B cell (primary cell): ENCODE measurements around the gene EFL1. TPM values are rescaled to one million over a fixed set of nuclear protein-coding genes. Genes with fewer than 3 reads are reported as not detected.

Source experiments
- ATAC-seq: fragments of 200-7000 bp; cut with Tn5 transposase; one replicate; pipeline ENCODE4 v1.10.0; 2021; ENCODE audit warnings: low read depth, mild to moderate bottlenecking, moderate number of reproducible peaks, moderate library complexity
- CTCF ChIA-PET: fragments of 350-600 bp; sonication (Branson Sonifier 250); formaldehyde crosslinking; loops from one replicate; lab custom pipeline; 2021; ENCODE audit warnings: antibody characterized with exemption, inconsistent platforms; lab: Charles Lee
- POLR2A ChIA-PET: fragments of 350-600 bp; sonication (Branson Sonifier 250); formaldehyde crosslinking; loops from one replicate; lab custom pipeline; 2021; ENCODE audit warnings: antibody characterized with exemption; lab: Charles Lee
- DNase-seq: peaks from one replicate; pipeline ENCODE4 v3.0.0; 2013
- H2AFZ ChIP-seq: 2 replicates; pipeline ENCODE4 v1.6.1; 2012; ENCODE audit warnings: mild to moderate bottlenecking, low read depth, low read length; ENCODE audit not compliant: insufficient read depth, poor library complexity, severe bottlenecking
- H3K27ac ChIP-seq, 2 donors: 1 replicate in 1 of 2; 2 replicates in 1 of 2; pipeline ENCODE4 v1.5.1; 2012 to 2013; ENCODE audit warnings: low read length in 2 of 2, mild to moderate bottlenecking in 2 of 2, moderate library complexity in 1 of 2
- H3K27me3 ChIP-seq, 4 experiments: fragments of 200-600 bp in 1 of 4; sonication (generic) in 1 of 4; replicated peaks in 1 of 4; 1 replicate in 2 of 4; 2 replicates in 2 of 4; pipeline versions ENCODE4 v1.6.1 to v1.7.0; 2013 to 2016; ENCODE audit warnings: low read length in 3 of 4, mild to moderate bottlenecking in 2 of 4, mixed read lengths in 1 of 4, moderate library complexity in 1 of 4; ENCODE audit not compliant: insufficient read depth in 4 of 4, control insufficient read depth in 3 of 4; ENCODE audit errors: control extremely low read depth in 1 of 4
- H3K36me3 ChIP-seq, 2 experiments: replicated peaks in 1 of 2; 1 replicate in 1 of 2; 2 replicates in 1 of 2; pipeline versions ENCODE4 v1.6.1 to v1.7.1; 2013; ENCODE audit warnings: low read length in 1 of 2; ENCODE audit not compliant: insufficient read depth in 2 of 2, control insufficient read depth in 1 of 2; ENCODE audit errors: control extremely low read depth in 1 of 2, extremely low read depth in 1 of 2
- H3K4me1 ChIP-seq, 2 donors: fragments of 200-600 bp in 1 of 2; sonication (generic) in 1 of 2; 1 replicate in 1 of 2; 2 replicates in 1 of 2; pipeline versions ENCODE4 v1.5.1 to v1.6.1; 2013 to 2017; ENCODE audit warnings: low read length in 2 of 2; ENCODE audit not compliant: control insufficient read depth in 2 of 2, insufficient read depth in 2 of 2
- H3K4me2 ChIP-seq: replicated peaks from 2 replicates; pipeline ENCODE3; 2012; ENCODE audit warnings: mild to moderate bottlenecking, low read depth, low read length; ENCODE audit not compliant: poor library complexity, severe bottlenecking
- H3K4me3 ChIP-seq, 5 experiments: fragments of 200-600 bp in 1 of 5; sonication (generic) in 1 of 5; 1 replicate in 3 of 5; 2 replicates in 2 of 5; pipeline versions ENCODE4 v1.5.1 to v1.7.0; 2011 to 2016; ENCODE audit warnings: low read length in 4 of 5, mild to moderate bottlenecking in 4 of 5, low read depth in 2 of 5, control low read depth in 1 of 5, moderate library complexity in 1 of 5; ENCODE audit not compliant: insufficient read depth in 1 of 5; ENCODE audit errors: control extremely low read depth in 1 of 5, extremely low read depth in 1 of 5
- H3K79me2 ChIP-seq: fragments of 200-600 bp; sonication (generic); one replicate; pipeline ENCODE4 v1.6.0; 2016; ENCODE audit warnings: low read length; ENCODE audit not compliant: control insufficient read depth, insufficient read depth
- H3K9ac ChIP-seq: fragments of 200-600 bp; sonication (generic); 2 replicates; pipeline ENCODE4 v1.6.1; 2017; ENCODE audit warnings: mild to moderate bottlenecking, low read length, moderate library complexity
- H3K9me3 ChIP-seq, 3 donors: one replicate each; pipeline versions ENCODE4 v1.6.1 to v1.7.1; 2013; ENCODE audit warnings: low read length in 2 of 3; ENCODE audit not compliant: control insufficient read depth in 2 of 3, insufficient read depth in 1 of 3; ENCODE audit errors: control extremely low read depth in 1 of 3
- H4K20me1 ChIP-seq: 2 replicates; pipeline ENCODE4 v1.6.0; 2012; ENCODE audit warnings: mild to moderate bottlenecking, low read length; ENCODE audit not compliant: insufficient read depth, control insufficient read depth, poor library complexity, severe bottlenecking
- H3K27ac Mint-ChIP-seq: one replicate; pipeline ENCODE4 v1.8.0; 2021; ENCODE audit warnings: mixed read lengths
- H3K27me3 Mint-ChIP-seq: one replicate; pipeline ENCODE4 v1.8.0; 2021; ENCODE audit warnings: mixed read lengths
- H3K4me1 Mint-ChIP-seq: one replicate; pipeline ENCODE4 v1.8.0; 2021; ENCODE audit warnings: mixed read lengths
- H3K4me3 Mint-ChIP-seq: one replicate; pipeline ENCODE4 v1.8.0; 2021; ENCODE audit warnings: mixed read lengths
- H3K9me3 Mint-ChIP-seq: one replicate; pipeline ENCODE4 v1.8.0; 2022; ENCODE audit warnings: mixed read lengths; ENCODE audit not compliant: insufficient read depth
- CTCF ChIP-seq: fragments of 200-600 bp; IDR thresholded peaks from one replicate; pipeline ENCODE4 v1.8.0; 2022; ENCODE audit warnings: antibody characterized with exemption, mild to moderate bottlenecking
- EZH2 ChIP-seq: IDR thresholded peaks from 2 replicates; pipeline ENCODE4 v1.6.1; 2012; ENCODE audit warnings: borderline replicate concordance, low read depth, mild to moderate bottlenecking, moderate library complexity, low read length; ENCODE audit not compliant: insufficient read depth, poor library complexity, severe bottlenecking
- whole genome bisulfite sequencing: methylation state at CpG from one replicate; pipeline ENCODE4 v1.1.5; 2013; ENCODE audit warnings: missing lambda C conversion rate; ENCODE audit not compliant: insufficient coverage; 5-methylcytosine and 5-hydroxymethylcytosine counted together
- intact Hi-C: fragments of 100-400 bp; cut with micrococcal nuclease; formaldehyde crosslinking; loops from one replicate; pipeline ENCODE4 v1.10.0; 2022
- polyA plus RNA-seq: library from polyadenylated mRNA; depleted of rRNA; stranded (reverse); fragments of >200 nt; gene quantifications from 2 replicates; pipeline ENCODE4 v1.2.3, GENCODE V29; 2012
- total RNA-seq, 2 donors: library from RNA; stranded (reverse); fragments of 120-200 nt in 1 of 2; gene quantifications; 1 replicate in 1 of 2; 2 replicates in 1 of 2; pipeline versions ENCODE4 v1.2.3 to v1.2.4, GENCODE V29; 2013 to 2022

Gene EFL1
- total and polyA plus RNA-seq, 2 donors (not counting 1 experiment from before 2014, with no cell fraction given), result 8.2 to 25.8 TPM

- Histone ChIP-seq H3K27ac (no peak overlapping the region), H3K79me2 (no peaks in the 10 kb centered on the region), H3K36me3 (no peaks in the 10 kb centered on the region), H3K9me3 (no peaks in the 10 kb centered on the region), H3K4me1 (peaks cover 0 to 5% of the 10 kb centered on the region in 2 donors), H3K4me2 (peak overlapping the region; percentile 66), H3K27me3 (no peaks in the 10 kb centered on the region), H3K4me3 (peak overlapping the region in 2 of 5 experiments; percentile 32 to 36), H2AFZ (peak overlapping the region; percentile 62), H4K20me1 (no peaks in the 10 kb centered on the region), H3K9ac (no peak overlapping the region)
- intact Hi-C loops, result no loop called here
- Mint-ChIP-seq H3K4me1 (peaks cover 2% of the 10 kb centered on the region), H3K27me3 (no peaks in the 10 kb centered on the region), H3K27ac (no peak overlapping the region), H3K4me3 (no peak overlapping the region), H3K9me3 (no peaks in the 10 kb centered on the region)
- no peak for ATAC-seq
- no peak for DNase-seq
- 95% methylated on average over 5 of the region's 13 CpGs for WGBS
- ChIA-PET CTCF (no interaction called here), POLR2A (no interaction called here)
- TF ChIP-seq EZH2 (no peak), CTCF (no peak)
These were observed 35.5 kb upstream of the EFL1 start for GRCh38 chr15:82298032-82298431.

GRCh38 chr15:82297546-82297945, 35.0 kb upstream of the EFL1 start:
- Histone ChIP-seq H3K4me2 (no peak overlapping the region), H3K4me1 (peaks cover 0 to 5% of the 10 kb centered on the region in 2 donors), H3K36me3 (no peaks in the 10 kb centered on the region), H3K9me3 (no peaks in the 10 kb centered on the region), H2AFZ (no peak overlapping the region), H3K9ac (no peak overlapping the region), H3K27ac (no peak overlapping the region), H3K79me2 (no peaks in the 10 kb centered on the region), H4K20me1 (no peaks in the 10 kb centered on the region), H3K4me3 (no peak overlapping the region), H3K27me3 (no peaks in the 10 kb centered on the region)
- CTCF ChIA-PET, result no interaction called here
- Mint-ChIP-seq H3K4me1 (peaks cover 2% of the 10 kb centered on the region), H3K27me3 (no peaks in the 10 kb centered on the region), H3K9me3 (no peaks in the 10 kb centered on the region), H3K27ac (no peak overlapping the region), H3K4me3 (no peak overlapping the region)
- no peak for DNase-seq
- TF ChIP-seq EZH2 (no peak), CTCF (no peak)
- no peak for ATAC-seq
- POLR2A ChIA-PET, result no interaction called here
- 92% methylated on average over 5 of the region's 5 CpGs for WGBS
- intact Hi-C loops, result no loop called here
